Stomach (tissue), 4 donors: Measurements from ENCODE around the gene UBXN7.

Source experiments
- CTCF ChIP-seq, 7 experiments: fragments of 450-650 bp in 4 of 7; fragments of 200-600 bp in 3 of 7; sonication (generic) in 3 of 7; IDR thresholded peaks; one replicate each; pipeline ENCODE4 v1.5.1; 2016 to 2019; ENCODE audit warnings: antibody characterized with exemption in 7 of 7, control low read depth in 2 of 7, mild to moderate bottlenecking in 1 of 7
- EP300 ChIP-seq: sonication (generic); formaldehyde crosslinking; IDR thresholded peaks from one replicate; pipeline ENCODE4 v1.6.1; 2017; ENCODE audit warnings: antibody characterized with exemption
- POLR2A ChIP-seq, 4 donors: fragments of 450-650 bp; IDR thresholded peaks; one replicate each; pipeline ENCODE4 v1.6.1; 2016; ENCODE audit warnings: antibody characterized with exemption in 4 of 4, control low read depth in 2 of 4, mild to moderate bottlenecking in 1 of 4, moderate library complexity in 1 of 4
- POLR2AphosphoS5 ChIP-seq, 3 donors: sonication (generic); formaldehyde crosslinking; IDR thresholded peaks; one replicate each; pipeline ENCODE4 v1.6.1; 2016; ENCODE audit warnings: antibody characterized with exemption in 3 of 3

GRCh38 chr3:196423044-196423781 is 9.0 kb downstream of the UBXN7 start:
- TF ChIP-seq EP300 (no peak), CTCF (IDR thresholded peaks at IDR 0.05) (no peak), POLR2A (IDR thresholded peaks at IDR 0.05) (no peak), POLR2AphosphoS5 (IDR thresholded peaks at IDR 0.05) (peak in 1 of 3 donors; percentile 7)
